Measurements from ENCODE around the gene DHRS12.

DNA sequence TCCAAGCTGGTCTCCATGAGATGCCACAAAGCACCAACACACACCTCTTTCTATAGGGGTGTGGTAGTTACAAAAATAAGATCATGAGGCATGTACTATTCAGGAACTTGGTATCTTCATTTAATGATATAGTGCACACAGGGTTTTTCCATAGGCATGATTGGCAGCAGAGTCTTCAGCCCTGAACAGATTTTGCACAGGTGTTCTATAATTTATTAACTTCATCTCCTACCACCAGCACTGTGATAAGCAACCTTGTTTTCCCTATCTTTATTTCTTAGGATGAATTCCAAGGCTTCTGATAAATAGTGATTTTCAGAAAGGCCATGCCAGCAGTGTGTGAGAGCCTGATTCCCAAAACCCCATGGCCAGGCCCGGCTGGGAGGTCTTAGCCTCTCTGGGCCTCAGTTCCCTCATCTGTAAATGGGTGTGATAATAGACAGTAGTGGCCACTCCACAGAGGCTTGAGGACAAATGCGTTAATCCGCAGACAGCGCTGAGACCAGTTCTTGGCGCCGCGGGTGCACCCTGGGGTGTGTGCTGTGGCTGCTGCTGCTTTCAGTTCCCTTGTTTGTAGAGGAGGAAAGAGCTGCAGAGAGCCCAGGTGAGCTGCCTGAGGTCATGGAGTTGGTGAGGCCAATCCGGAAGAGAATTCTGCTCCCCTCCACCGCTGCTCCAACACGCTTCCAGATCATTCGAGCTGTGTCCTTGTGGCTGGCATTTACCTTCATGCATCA lies 33.1 kb downstream of the DHRS12 start:
- TF ChIP-seq, protein P1, sequence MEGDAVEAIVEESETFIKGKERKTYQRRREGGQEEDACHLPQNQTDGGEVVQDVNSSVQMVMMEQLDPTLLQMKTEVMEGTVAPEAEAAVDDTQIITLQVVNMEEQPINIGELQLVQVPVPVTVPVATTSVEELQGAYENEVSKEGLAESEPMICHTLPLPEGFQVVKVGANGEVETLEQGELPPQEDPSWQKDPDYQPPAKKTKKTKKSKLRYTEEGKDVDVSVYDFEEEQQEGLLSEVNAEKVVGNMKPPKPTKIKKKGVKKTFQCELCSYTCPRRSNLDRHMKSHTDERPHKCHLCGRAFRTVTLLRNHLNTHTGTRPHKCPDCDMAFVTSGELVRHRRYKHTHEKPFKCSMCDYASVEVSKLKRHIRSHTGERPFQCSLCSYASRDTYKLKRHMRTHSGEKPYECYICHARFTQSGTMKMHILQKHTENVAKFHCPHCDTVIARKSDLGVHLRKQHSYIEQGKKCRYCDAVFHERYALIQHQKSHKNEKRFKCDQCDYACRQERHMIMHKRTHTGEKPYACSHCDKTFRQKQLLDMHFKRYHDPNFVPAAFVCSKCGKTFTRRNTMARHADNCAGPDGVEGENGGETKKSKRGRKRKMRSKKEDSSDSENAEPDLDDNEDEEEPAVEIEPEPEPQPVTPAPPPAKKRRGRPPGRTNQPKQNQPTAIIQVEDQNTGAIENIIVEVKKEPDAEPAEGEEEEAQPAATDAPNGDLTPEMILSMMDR (IDR thresholded peaks at IDR 0.05): no peak
- TF ChIP-seq POLR2A (IDR thresholded peaks at IDR 0.05): no peak
- no peak for TF ChIP-seq POLR2AphosphoS5 (IDR thresholded peaks at IDR 0.05)
